Ramos (cell line): ENCODE measurements around the gene QPRT.
"Not testable (repeated sequence)": the region's sequence is repeated elsewhere in the genome, so short reads cannot be mapped to it uniquely, and the experiment has no call there.

Source experiments
- in situ Hi-C: fragments of 300-500 bp; cut with MboI; formaldehyde crosslinking; loops from one replicate; pipeline ENCODE4 v1.14.3; 2022; ENCODE audit warnings: low sequenced_read_pairs; ENCODE audit not compliant: unreplicated experiment

The QPRT gene

GRCh38 chr16:29688172-29688571, 9.2 kb downstream of the QPRT start:
- in situ Hi-C loops = no loop called here

GRCh38 chr16:29689490-29690351, 10.7 kb downstream of the QPRT start:
- in situ Hi-C loops = not testable (repeated sequence)

- in situ Hi-C loops = not testable (repeated sequence)
Measured at GRCh38 chr16:29692606-29693005, 13.6 kb downstream of the QPRT start.

GRCh38 chr16:29694384-29695195, 15.6 kb downstream of the QPRT start:
- in situ Hi-C loops = loop anchor here (5.0 kb wide), 1 partner anchor 328 kb away; the partner anchor contains the start of gene C16orf92

GRCh38 chr16:29695675-29696074, 16.7 kb downstream of the QPRT start:
- in situ Hi-C loops = loop anchor here (5.0 kb wide), 1 partner anchor 327 kb away; the partner anchor contains the start of gene C16orf92

- in situ Hi-C loops = loop anchor here (5.0 kb wide), 1 partner anchor 325 kb away; the partner anchor contains the start of gene C16orf92
Measured at GRCh38 chr16:29696881-29697331, 17.9 kb downstream of the QPRT start.

GRCh38 chr16:29697391-29697790, 18.4 kb downstream of the QPRT start:
- in situ Hi-C loops = loop anchor here (5.0 kb wide), 1 partner anchor 325 kb away; the partner anchor contains the start of gene C16orf92

- in situ Hi-C loops = loop anchor here (5.0 kb wide), 1 partner anchor 324 kb away; the partner anchor contains the start of gene C16orf92
Measured at GRCh38 chr16:29698042-29698441, 19.1 kb downstream of the QPRT start.

GRCh38 chr16:29698484-29699323, 19.7 kb downstream of the QPRT start:
- in situ Hi-C loops = loop anchor here (5.0 kb wide), 1 partner anchor 324 kb away; the partner anchor contains the start of gene C16orf92

- in situ Hi-C loops = loop anchor here (5.0 to 10.0 kb wide), 2 partner anchors 85 to 323 kb away; partner anchors contain the start of gene C16orf92
Measured at GRCh38 chr16:29699324-29700219, 20.6 kb downstream of the QPRT start.

GRCh38 chr16:29700253-29700987, 21.4 kb downstream of the QPRT start:
- in situ Hi-C loops = loop anchor here (10.0 kb wide), 1 partner anchor 84 kb away; no protein-coding TSS in a partner anchor

- in situ Hi-C loops = loop anchor here (10.0 kb wide), 1 partner anchor 84 kb away; no protein-coding TSS in a partner anchor
Measured at GRCh38 chr16:29701214-29701555, 22.2 kb downstream of the QPRT start.

GRCh38 chr16:29702269-29702668, 23.3 kb downstream of the QPRT start:
- in situ Hi-C loops = loop anchor here (10.0 kb wide), 1 partner anchor 83 kb away; no protein-coding TSS in a partner anchor

GRCh38 chr16:29705030-29705429, 26.1 kb downstream of the QPRT start:
- in situ Hi-C loops = loop anchor here (10.0 kb wide), 1 partner anchor 80 kb away; no protein-coding TSS in a partner anchor

GRCh38 chr16:29707160-29707559, 28.2 kb downstream of the QPRT start:
- in situ Hi-C loops = loop anchor here (10.0 kb wide), 1 partner anchor 78 kb away; no protein-coding TSS in a partner anchor

GRCh38 chr16:29708917-29709600, 30.1 kb downstream of the QPRT start:
- in situ Hi-C loops = loop anchor here (10.0 kb wide), 1 partner anchor 76 kb away; no protein-coding TSS in a partner anchor

GRCh38 chr16:29709657-29710056, 30.7 kb downstream of the QPRT start:
- in situ Hi-C loops = loop anchor here (10.0 kb wide), 1 partner anchor 75 kb away; no protein-coding TSS in a partner anchor
